ENCODE measurements around the gene AHCYL1.

The AHCYL1 gene

GRCh38 chr1:109975718-109976117, 8.8 kb upstream of the AHCYL1 start:
- DNase-seq (ENCODE audit: low read depth in 1 of 2, low spot score in 1 of 2) = no peak

DNA sequence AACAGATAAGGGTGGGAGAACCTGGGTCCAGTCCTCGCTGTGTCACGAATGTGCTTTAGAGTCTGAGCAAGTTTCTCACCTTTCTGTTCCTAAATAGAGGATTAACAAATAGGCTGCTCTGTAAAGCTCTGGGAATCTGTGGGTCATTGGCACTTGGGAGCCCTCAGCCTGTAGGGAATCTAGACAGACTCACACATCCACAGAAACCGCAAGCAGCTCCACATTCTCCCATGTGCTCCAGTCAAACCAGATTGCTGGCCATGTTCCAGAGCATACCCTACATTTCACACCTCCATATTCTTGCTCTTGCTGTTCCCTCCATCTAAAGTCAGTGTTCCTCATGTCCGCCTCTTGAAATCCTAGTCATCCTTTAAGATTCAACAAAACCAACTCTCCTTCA, 7.8 kb upstream of the AHCYL1 start:
- no peak for DNase-seq (ENCODE audit: low read depth in 1 of 2, low spot score in 1 of 2)

DNA sequence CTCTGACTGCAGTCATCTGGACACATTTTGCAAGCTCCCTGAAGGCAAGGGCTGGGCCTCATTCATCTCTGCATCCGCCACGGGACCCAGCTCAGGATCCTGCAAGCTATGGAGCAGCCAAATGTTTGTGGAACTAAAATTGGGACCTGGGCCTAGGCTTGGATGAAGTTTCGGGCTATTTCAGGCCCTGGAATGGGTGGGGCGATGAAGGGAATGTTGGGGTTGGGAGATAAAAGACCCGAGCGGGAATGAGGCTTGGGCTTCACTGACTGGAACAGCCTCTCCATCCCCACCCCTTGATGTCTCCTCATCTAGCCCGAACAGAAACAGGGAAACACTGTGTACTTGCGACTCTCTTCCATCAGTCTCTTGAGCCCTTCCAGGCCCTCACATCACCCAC, 7.3 kb upstream of the AHCYL1 start:
- DNase-seq (ENCODE audit: low read depth in 1 of 2, low spot score in 1 of 2) = no peak

- DNase-seq (ENCODE audit: low read depth in 1 of 2, low spot score in 1 of 2) = no peak
These were observed 6.7 kb upstream of the AHCYL1 start for GRCh38 chr1:109977657-109978378.

DNA sequence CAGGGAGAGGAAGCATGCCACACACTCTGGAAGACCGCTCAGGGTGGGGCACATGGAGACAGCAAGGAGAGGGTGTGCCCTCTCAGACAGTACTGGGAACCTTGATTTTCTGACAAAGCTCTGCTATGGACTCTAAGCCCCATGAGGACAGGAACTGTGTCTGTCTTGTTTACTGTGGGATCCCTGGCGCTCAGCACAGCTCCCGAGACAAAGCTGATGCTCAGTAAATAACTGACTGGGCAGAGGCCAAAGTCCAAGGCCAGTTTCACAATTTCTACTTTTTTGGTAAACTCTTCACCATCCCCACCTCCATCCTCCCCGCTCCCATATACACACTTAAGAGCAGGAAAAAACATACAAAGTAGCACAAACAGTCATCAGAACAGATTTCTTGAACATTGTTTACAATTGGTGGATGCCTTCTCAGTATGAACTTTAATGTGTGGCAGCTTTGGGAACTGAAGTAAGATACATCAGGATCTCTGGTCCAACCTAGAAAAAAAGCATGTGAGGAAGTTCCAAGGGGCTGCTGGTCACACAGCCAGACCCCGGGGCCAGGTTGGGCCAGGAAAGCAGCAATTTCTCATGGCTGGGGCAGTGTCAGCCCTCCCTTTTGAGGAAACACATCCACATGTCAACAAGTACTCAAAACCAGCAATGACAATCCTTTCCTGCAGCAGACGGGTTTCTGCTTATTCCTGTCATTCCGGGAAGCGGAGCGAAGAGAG, 5.6 kb upstream of the AHCYL1 start:
- DNase-seq (ENCODE audit: low read depth in 1 of 2, low spot score in 1 of 2) = no peak

GRCh38 chr1:109979489-109980091, 5.0 kb upstream of the AHCYL1 start:
- DNase-seq (ENCODE audit: low read depth in 1 of 2, low spot score in 1 of 2) = no peak

DNA sequence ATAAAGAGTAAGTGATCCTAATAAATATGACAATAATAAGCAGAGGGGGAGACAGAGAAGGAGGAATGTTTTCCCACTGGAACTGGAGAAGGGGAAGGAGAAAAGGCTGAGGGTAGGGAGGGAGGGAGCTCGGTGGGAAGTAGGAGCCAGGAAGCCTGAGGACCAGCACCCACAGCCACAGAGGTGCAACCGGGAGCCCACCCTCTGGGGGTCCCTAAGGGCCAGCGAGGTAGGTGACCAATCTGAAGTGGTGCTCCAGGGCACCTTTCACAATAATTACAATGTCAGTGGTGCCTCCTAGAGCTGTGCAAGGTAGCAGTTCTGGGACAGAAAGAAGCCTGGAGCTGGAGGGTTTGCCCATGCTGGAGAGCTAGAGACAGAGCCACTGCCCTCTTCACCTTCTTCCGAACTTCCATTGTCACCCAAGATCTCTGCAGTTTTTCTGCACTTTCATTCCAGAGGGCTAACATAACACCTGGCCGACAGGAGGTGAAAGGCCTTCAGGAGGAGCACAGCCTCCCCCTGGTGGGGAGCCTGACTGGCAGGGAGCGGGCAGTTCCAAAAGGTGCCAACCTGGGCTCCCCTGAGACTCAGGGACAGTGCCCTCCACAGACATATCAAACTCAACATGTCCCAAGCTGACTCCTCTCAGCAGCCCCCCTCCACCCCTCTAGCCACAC, 4.1 kb upstream of the AHCYL1 start:
- DNase-seq (ENCODE audit: low read depth in 1 of 2, low spot score in 1 of 2) = no peak

- no peak for DNase-seq (ENCODE audit: low read depth in 1 of 2, low spot score in 1 of 2)
These were observed 3.6 kb upstream of the AHCYL1 start for GRCh38 chr1:109981004-109981335.

DNA sequence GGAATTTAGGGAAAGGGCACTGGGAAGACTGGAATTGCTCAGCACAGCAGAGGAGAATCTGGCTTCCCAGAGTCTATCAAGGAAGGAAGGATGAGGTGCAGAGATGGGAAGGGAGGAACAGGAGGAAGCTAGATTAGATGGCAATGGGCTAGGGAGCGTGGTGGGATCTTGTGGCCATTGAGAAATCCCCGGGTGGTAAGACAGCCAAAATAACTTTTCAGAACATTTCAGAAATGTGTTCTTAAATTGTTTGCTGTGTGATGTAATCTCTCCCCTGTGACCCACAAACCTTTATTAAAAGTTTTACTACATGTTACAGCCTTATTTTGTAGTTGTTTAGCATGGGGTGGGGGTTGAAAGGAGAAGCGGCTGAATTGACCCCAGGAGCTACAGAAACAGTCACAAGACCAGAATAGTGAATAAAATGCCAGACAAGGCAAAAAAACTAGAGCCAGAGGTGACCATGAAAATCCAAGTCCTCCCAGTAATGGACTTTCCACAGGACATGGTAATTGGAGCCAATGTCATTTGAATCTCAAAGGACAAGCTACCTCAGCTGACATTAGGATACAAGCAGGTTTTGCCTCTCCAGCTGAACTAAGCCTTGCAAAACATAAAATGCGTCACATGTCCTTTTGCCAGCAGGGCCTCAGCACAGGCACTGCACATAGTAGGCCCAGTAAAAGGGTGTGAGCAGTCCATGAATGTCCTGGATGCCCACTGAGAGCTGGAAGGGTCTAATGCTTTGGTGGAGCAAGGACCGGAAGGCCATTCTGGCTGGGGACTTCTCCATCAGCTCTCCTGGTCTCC, 980 bp upstream of the AHCYL1 start:
- DNase-seq (ENCODE audit: low read depth in 1 of 2, low spot score in 1 of 2) = no peak

- DNase-seq (ENCODE audit: low read depth in 1 of 2, low spot score in 1 of 2) = no peak
These were observed 442 bp upstream of the AHCYL1 start for GRCh38 chr1:109984190-109984455.

GRCh38 chr1:109985247-109986053, 885 bp downstream of the AHCYL1 start:
- no peak for DNase-seq (ENCODE audit: low read depth in 1 of 2, low spot score in 1 of 2)

DNA sequence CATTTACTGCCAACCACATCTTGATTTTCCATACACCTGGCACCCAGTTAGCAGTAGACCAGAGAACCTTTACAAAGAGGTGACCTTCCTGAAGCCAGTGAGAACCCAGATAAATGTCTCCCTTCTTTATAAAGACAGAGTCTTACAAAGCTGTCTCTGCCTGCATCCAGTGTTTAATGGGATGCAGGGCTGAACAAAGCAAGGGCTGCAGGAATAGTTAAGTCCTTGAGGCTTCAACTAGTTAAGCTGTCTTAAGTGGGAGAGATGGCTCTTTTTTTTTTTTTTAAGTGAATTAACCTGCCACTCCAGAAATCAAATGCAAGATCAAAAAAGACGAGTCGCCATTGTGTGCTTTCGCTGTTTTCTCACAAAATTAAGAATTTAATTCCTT, 1.5 kb downstream of the AHCYL1 start:
- no peak for DNase-seq (ENCODE audit: low read depth in 1 of 2, low spot score in 1 of 2)

DNA sequence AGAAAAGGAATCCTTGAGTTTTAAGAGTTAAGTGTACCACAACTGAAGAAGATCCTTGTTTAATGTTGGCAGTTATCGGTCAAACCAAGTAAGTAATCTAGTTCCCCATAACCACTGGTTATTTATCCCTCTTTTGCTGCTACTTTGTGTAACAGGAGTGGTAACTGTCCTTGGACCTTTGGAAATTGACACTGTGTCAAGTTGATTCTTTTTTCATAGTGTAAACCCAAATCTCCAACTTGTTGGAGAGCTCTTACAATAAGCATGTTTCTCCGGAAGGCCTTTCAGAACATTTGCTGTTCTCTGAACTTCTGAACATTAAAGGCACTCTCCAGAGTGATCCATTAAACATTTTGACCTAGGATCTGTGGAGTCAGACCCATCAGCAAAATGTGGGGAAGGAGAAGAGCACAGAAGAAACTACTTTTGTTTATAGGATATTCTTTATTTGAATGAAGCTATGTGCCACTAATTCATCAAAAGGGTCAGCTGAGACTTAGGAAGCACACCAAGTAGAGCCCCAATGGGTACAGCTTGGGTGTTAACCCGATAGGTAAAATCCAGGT, 3.9 kb downstream of the AHCYL1 start:
- DNase-seq (ENCODE audit: low read depth in 1 of 2, low spot score in 1 of 2) = no peak

- DNase-seq (ENCODE audit: low read depth in 1 of 2, low spot score in 1 of 2) = no peak
These were observed 5.1 kb downstream of the AHCYL1 start for GRCh38 chr1:109989506-109990301.

DNA sequence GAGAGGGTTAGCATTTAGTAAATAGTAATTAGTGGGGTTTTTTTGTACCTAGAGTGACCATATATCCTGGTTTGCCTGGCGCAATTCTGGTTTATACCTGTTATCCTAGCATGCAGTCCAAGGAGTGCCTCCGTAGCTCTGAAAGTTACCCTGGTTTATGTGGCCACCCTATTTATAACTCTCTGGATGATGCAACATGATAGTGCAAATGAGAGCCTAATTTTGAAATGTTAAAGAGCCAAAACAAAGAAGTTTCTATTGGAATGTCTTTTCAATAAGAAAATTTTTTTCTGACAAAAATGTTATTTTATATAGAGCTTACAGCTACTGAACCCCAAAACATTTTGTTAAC, 5.7 kb downstream of the AHCYL1 start:
- no peak for DNase-seq (ENCODE audit: low read depth in 1 of 2, low spot score in 1 of 2)

GRCh38 chr1:109991400-109991925, 6.9 kb downstream of the AHCYL1 start:
- no peak for DNase-seq (ENCODE audit: low read depth in 1 of 2, low spot score in 1 of 2)

DNA sequence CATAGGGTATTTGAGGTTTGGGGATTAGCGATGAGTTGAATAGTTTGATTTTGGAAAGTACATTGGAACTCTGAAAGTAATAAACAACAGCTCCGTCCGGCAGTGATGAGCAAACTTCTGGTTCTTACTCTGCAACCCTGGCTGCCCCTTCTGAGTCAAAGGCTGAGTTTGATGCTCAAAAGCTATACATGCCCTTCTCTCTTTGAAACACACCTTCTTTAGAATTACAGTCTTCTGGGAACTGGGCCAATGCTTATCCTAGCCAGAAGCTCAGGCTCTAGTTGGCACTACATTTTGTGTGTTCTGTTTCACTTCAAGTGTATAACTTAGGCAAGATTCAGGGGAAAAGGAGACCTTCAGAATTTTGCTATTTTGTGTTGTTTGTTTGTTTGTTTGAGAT, 9.3 kb downstream of the AHCYL1 start:
- DNase-seq (ENCODE audit: low read depth in 1 of 2, low spot score in 1 of 2) = no peak

DNA sequence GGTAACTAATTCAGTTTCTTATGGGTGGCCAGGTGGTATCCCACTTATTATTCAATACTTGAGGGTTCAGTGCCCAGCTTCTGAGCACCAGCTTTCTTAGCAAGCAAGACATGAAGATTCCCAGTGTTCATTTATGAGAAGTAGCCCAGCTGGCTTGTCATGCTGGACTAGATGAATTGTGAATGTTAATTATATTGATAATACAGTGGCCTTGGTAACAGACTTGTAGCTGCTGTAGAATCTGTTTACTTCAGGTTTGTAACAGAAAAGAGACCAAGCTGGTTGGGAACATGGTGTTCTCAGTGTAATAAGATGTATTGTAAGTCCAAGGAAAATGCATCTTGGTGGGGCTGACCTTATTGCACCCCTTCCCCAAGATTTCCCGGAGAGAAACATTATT, 10.1 kb downstream of the AHCYL1 start:
- no peak for DNase-seq (ENCODE audit: low read depth in 1 of 2, low spot score in 1 of 2)

- DNase-seq (ENCODE audit: low read depth in 1 of 2, low spot score in 1 of 2) = no peak
These were observed 11.0 kb downstream of the AHCYL1 start for GRCh38 chr1:109995536-109995935.

Data from stimulated activated CD4-positive, alpha-beta T cell treated with anti-CD3 and anti-CD28 coated beads, Interleukin-15, amount 100 ng/mL, for 1 hour (primary cell).